ENCODE results near the gene SLC45A3. TPM values are rescaled to one million over a fixed set of nuclear protein-coding genes. Genes with fewer than 3 reads are reported as not detected.

The SLC45A3 gene
- total RNA-seq, 3 donors from 2014 or later (not counting 1 experiment from before 2014, with no cell fraction given) = 0.31 to 28.8 (median 1.8) TPM

DNA sequence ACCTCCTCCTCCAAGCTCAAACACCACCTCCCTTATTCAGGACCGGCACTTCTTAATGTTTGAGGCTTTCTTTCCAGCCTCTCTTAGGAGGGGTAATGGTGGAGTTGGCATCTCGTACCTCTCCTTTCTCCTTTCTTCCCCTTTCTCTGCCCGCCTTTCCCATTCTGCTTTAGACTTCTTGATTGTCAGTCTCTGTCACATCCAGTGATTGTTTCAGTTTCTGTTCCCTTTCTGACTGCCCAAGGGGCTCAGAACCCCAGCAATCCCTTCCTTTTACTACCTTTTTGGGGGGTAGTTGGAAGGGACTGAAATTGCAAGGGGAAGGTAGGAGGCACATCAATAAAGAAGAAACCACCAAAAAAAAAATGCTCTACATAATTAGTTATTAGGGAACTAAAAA is 54.1 kb downstream of the SLC45A3 start:
- Histone ChIP-seq H3K4me1 (ENCODE audit: control insufficient read depth, insufficient read depth, low read length) (peaks cover 24% of the 10 kb centered on the region), H3K36me3 (ENCODE audit: control insufficient read depth, insufficient read depth, low read length) (peaks cover 13% of the 10 kb centered on the region), H3K27ac (ENCODE audit: low read length) (peak overlapping the region; percentile 33), H3K27me3 (ENCODE audit: control insufficient read depth, insufficient read depth, low read length) (no peaks in the 10 kb centered on the region), H3K9me3 (ENCODE audit: control insufficient read depth, insufficient read depth, low read length) (no peaks in the 10 kb centered on the region), H3K4me3 (ENCODE audit: low read length) (no peak overlapping the region)
- no peaks in the 10 kb centered on the region for H3K9me3 Mint-ChIP-seq
- WGBS (ENCODE audit: insufficient coverage) = 60% methylated on average over 1 of the region's 3 CpGs
- no peaks in the 10 kb centered on the region for H3K27me3 Mint-ChIP-seq (ENCODE audit: low read depth in 2 of 2)
- no peaks in the 10 kb centered on the region for H3K36me3 Mint-ChIP-seq
- H3K27ac Mint-ChIP-seq = peak overlapping the region; percentile 73 to 84
- intact Hi-C loops (cut with micrococcal nuclease) = no loop called here
- DNase-seq (no peak), ATAC-seq (no peak)
- H3K4me3 Mint-ChIP-seq = no peak overlapping the region
- peaks cover 52 to 54% of the 10 kb centered on the region in 2 donors for H3K4me1 Mint-ChIP-seq
- TF ChIP-seq, protein P1, sequence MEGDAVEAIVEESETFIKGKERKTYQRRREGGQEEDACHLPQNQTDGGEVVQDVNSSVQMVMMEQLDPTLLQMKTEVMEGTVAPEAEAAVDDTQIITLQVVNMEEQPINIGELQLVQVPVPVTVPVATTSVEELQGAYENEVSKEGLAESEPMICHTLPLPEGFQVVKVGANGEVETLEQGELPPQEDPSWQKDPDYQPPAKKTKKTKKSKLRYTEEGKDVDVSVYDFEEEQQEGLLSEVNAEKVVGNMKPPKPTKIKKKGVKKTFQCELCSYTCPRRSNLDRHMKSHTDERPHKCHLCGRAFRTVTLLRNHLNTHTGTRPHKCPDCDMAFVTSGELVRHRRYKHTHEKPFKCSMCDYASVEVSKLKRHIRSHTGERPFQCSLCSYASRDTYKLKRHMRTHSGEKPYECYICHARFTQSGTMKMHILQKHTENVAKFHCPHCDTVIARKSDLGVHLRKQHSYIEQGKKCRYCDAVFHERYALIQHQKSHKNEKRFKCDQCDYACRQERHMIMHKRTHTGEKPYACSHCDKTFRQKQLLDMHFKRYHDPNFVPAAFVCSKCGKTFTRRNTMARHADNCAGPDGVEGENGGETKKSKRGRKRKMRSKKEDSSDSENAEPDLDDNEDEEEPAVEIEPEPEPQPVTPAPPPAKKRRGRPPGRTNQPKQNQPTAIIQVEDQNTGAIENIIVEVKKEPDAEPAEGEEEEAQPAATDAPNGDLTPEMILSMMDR (IDR thresholded peaks at IDR 0.05) = no peak

DNA sequence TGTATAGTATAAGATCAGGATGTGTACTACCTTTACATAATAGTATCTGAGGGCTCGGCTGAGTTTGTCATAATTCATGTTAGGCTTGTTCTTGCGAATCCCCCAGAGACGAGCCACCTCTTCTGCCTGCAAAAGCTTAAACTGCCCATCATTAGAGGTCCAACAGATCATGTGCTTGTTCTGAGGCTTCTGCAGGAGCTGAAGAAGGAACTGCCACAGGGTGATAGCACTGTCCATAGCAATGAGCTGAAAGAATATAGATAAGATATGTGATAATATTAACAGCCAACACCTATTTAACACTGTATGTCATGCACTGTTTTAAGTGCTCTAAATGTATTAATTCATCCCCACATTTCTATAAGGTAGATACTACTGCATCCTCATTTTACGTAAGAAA is 56.7 kb downstream of the SLC45A3 start:
- intact Hi-C loops (cut with micrococcal nuclease) = no loop called here
- ATAC-seq (no peak), DNase-seq (no peak)
- Histone ChIP-seq H3K4me1 (ENCODE audit: control insufficient read depth, insufficient read depth, low read length) (peaks cover 11% of the 10 kb centered on the region), H3K9me3 (ENCODE audit: control insufficient read depth, insufficient read depth, low read length) (no peaks in the 10 kb centered on the region), H3K27me3 (ENCODE audit: control insufficient read depth, insufficient read depth, low read length) (no peaks in the 10 kb centered on the region), H3K4me3 (ENCODE audit: low read length) (no peak overlapping the region), H3K27ac (ENCODE audit: low read length) (no peak overlapping the region), H3K36me3 (ENCODE audit: control insufficient read depth, insufficient read depth, low read length) (peaks cover 31% of the 10 kb centered on the region)
- Mint-ChIP-seq H3K36me3 (peaks cover 14% of the 10 kb centered on the region), H3K4me1 (peaks cover 33 to 48% of the 10 kb centered on the region in 2 donors), H3K9me3 (no peaks in the 10 kb centered on the region), H3K27ac (no peak overlapping the region), H3K27me3 (ENCODE audit: low read depth in 2 of 2) (no peaks in the 10 kb centered on the region), H3K4me3 (no peak overlapping the region)
- 96% methylated on average over 4 of the region's 4 CpGs for WGBS (ENCODE audit: insufficient coverage)
- TF ChIP-seq, protein P1 (IDR thresholded peaks at IDR 0.05) = no peak

DNA sequence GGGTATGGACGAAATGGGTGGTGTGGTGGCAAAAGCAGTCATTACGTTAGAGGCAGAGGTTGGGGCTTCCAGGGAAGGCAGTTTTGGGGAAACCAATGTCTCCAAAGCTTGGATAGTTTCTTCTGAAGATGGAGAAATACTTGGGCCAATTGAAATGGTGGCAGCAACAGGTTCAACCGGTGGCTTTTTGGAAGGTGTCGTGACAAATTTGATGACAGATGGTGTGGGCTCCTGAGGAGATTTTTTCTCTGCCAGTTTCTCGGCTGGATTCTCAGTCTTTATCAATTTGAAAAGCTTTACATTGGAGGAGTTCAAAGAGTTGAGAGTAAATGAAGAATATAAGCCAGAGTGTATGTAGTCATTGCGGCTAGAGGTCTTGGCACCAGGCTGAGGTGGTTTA is 60.0 kb downstream of the SLC45A3 start:
- TF ChIP-seq, protein P1 (IDR thresholded peaks at IDR 0.05) = no peak
- H3K9me3 Mint-ChIP-seq = no peaks in the 10 kb centered on the region
- no peak overlapping the region for H3K4me3 ChIP-seq (ENCODE audit: low read length)
- intact Hi-C loops (cut with micrococcal nuclease) = no loop called here
- WGBS (ENCODE audit: insufficient coverage) = 84% methylated on average over 6 of the region's 6 CpGs
- peak overlapping the region in 1 of 2 donors; percentile 31 for H3K27ac Mint-ChIP-seq
- H3K27me3 Mint-ChIP-seq (ENCODE audit: low read depth in 2 of 2) = no peaks in the 10 kb centered on the region
- H3K4me3 Mint-ChIP-seq = no peak overlapping the region
- no peaks in the 10 kb centered on the region for H3K27me3 ChIP-seq (ENCODE audit: control insufficient read depth, insufficient read depth, low read length)
- H3K27ac ChIP-seq (ENCODE audit: low read length) = no peak overlapping the region
- no peak for ATAC-seq
- H3K4me1 ChIP-seq (ENCODE audit: control insufficient read depth, insufficient read depth, low read length) = no peaks in the 10 kb centered on the region
- peaks cover 10 to 29% of the 10 kb centered on the region in 2 donors for H3K4me1 Mint-ChIP-seq
- no peaks in the 10 kb centered on the region for H3K9me3 ChIP-seq (ENCODE audit: control insufficient read depth, insufficient read depth, low read length)
- H3K36me3 ChIP-seq (ENCODE audit: control insufficient read depth, insufficient read depth, low read length) = peaks cover 60% of the 10 kb centered on the region
- H3K36me3 Mint-ChIP-seq = peaks cover 30% of the 10 kb centered on the region
- DNase-seq = no peak

DNA sequence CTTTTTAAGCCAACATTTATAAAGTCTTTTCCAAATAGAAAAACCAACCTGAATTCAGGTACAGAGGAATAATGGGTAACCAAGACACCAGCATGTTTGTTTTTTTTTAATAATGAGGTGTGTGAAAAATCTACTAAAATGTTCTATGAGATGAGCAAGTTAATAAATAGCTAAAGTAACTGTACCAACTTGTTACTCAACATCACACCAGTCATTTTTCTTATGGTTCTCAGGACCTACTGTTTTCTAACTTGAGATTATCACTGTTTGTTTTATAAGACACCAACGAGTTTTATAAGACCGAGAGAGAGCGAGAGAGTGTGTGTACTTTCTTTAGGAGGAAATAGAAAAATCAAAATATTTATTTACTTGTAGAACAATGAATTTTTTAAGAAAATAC is 60.9 kb downstream of the SLC45A3 start:
- Histone ChIP-seq H3K27ac (ENCODE audit: low read length) (no peak overlapping the region), H3K36me3 (ENCODE audit: control insufficient read depth, insufficient read depth, low read length) (peaks cover 67% of the 10 kb centered on the region), H3K27me3 (ENCODE audit: control insufficient read depth, insufficient read depth, low read length) (no peaks in the 10 kb centered on the region), H3K4me3 (ENCODE audit: low read length) (no peak overlapping the region), H3K9me3 (ENCODE audit: control insufficient read depth, insufficient read depth, low read length) (no peaks in the 10 kb centered on the region), H3K4me1 (ENCODE audit: control insufficient read depth, insufficient read depth, low read length) (no peaks in the 10 kb centered on the region)
- H3K4me3 Mint-ChIP-seq = no peak overlapping the region
- ATAC-seq (no peak), DNase-seq (no peak)
- H3K4me1 Mint-ChIP-seq = peaks cover under 1 to 22% of the 10 kb centered on the region in 2 donors
- H3K27ac Mint-ChIP-seq = peak overlapping the region in 1 of 2 donors; percentile 45
- intact Hi-C loops (cut with micrococcal nuclease) = no loop called here
- peaks cover 30% of the 10 kb centered on the region for H3K36me3 Mint-ChIP-seq
- WGBS (ENCODE audit: insufficient coverage) = no CpG with 5 or more reads among the region's 3 CpGs
- H3K27me3 Mint-ChIP-seq (ENCODE audit: low read depth in 2 of 2) = no peaks in the 10 kb centered on the region
- H3K9me3 Mint-ChIP-seq = no peaks in the 10 kb centered on the region
- TF ChIP-seq, protein P1 (IDR thresholded peaks at IDR 0.05) = no peak
